Embryonic facial prominence (tissue), 1 donor: ENCODE results near the gene ANAPC16.
"Not testable (repeated sequence)": the region's sequence is repeated elsewhere in the genome, so short reads cannot be mapped to it uniquely, and the experiment has no call there.

Experiments used
- DNase-seq: peaks from one replicate; pipeline ENCODE4 v3.0.0-alpha.2; 2016; ENCODE audit errors: extremely low spot score

Gene ANAPC16

GRCh38 chr10:72278668-72279393, 63.0 kb downstream of the ANAPC16 start:
- DNase-seq: no peak

- DNase-seq: not testable (repeated sequence)
Measured at GRCh38 chr10:72279587-72279986, 63.8 kb downstream of the ANAPC16 start.

GRCh38 chr10:72283131-72283530, 67.3 kb downstream of the ANAPC16 start:
- DNase-seq: no peak
